ENCODE results near the gene MCUB. TPM values are rescaled to one million over a fixed set of nuclear protein-coding genes. Genes with fewer than 3 reads are reported as not detected.

Gene MCUB
- total RNA-seq, 1 experiment from 2014 or later, result 14.8 TPM

DNA sequence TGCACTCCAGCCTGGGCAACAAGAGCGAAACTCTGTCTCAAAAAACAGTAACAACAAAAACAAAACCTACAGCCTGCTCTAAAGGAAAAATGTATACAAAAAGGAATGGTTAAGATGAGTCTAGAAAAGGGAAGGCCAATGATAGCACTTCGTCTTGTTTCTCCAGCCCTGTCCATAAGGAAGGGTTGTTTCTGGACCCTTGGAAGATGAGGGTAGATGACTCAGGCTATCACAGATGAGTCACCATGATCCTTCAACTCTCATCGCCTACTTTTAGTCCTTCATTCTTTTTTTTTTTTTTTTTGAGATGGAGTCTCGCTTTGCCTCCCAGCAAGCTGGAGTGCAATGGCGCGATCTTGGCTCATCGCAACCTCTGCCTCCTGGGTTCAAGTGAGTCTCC lies 161.0 kb downstream of the MCUB start:
- Histone ChIP-seq H3K14ac (ENCODE audit: insufficient read depth, low read length) (no peak overlapping the region), H4K20me1 (ENCODE audit: control insufficient read depth, insufficient read depth, insufficient read length) (no peaks in the 10 kb centered on the region), H4K8ac (replicated peaks; ENCODE audit: insufficient read length, low read depth, low read length) (no peak overlapping the region), H2BK12ac (ENCODE audit: insufficient read length, low read depth, low read length) (no peak overlapping the region), H2BK15ac (ENCODE audit: low read depth, low read length) (no peak overlapping the region), H3K9me3 (ENCODE audit: control insufficient read depth, low read depth, low read length) (no peaks in the 10 kb centered on the region), H3K4me2 (ENCODE audit: insufficient read depth, insufficient read length, low read length) (no peak overlapping the region), H3K56ac (ENCODE audit: insufficient read length, low read depth, low read length) (no peak overlapping the region), H3K79me2 (ENCODE audit: insufficient read depth, low read length) (peaks cover 12% of the 10 kb centered on the region; the same call in 1 of the 2 replicates), H4K91ac (ENCODE audit: insufficient read length, low read depth, low read length) (no peak overlapping the region), H3K23ac (ENCODE audit: insufficient read length, low read depth, low read length) (no peak overlapping the region), H3K27ac (ENCODE audit: insufficient read length, low read depth, low read length) (no peak overlapping the region), H3K23me2 (ENCODE audit: insufficient read length, low read depth, low read length, poor library complexity, severe bottlenecking) (no peaks in the 10 kb centered on the region), H3K27me3 (ENCODE audit: insufficient read depth, low read length) (no peaks in the 10 kb centered on the region), H2AFZ (ENCODE audit: low read length) (no peak overlapping the region), H3K4ac (ENCODE audit: low read depth, low read length) (no peak overlapping the region), H4K5ac (ENCODE audit: insufficient read length, low read depth, low read length) (no peak overlapping the region), H3K9ac (ENCODE audit: extremely low read depth, insufficient read length, low read length) (no peak overlapping the region), H2BK120ac (ENCODE audit: low read depth, low read length, poor library complexity, severe bottlenecking) (no peak overlapping the region), H3K79me1 (ENCODE audit: insufficient read depth, low read depth, low read length, poor library complexity, severe bottlenecking) (peaks cover 2% of the 10 kb centered on the region), H3K18ac (ENCODE audit: insufficient read length, low read depth, low read length) (no peak overlapping the region), H3K4me1 (ENCODE audit: insufficient read depth, low read length) (no peaks in the 10 kb centered on the region), H3T11ph (ENCODE audit: low read length) (no peak overlapping the region), H2BK20ac (ENCODE audit: low read depth, low read length, poor library complexity, severe bottlenecking) (no peak overlapping the region), H2AK5ac (ENCODE audit: insufficient read length, low read length) (no peak overlapping the region), H2BK5ac (ENCODE audit: insufficient read length, low read length) (no peak overlapping the region)
- Mint-ChIP-seq H3K4me1 (no peaks in the 10 kb centered on the region), H3K9me3 (no peaks in the 10 kb centered on the region), H3K4me3 (no peak overlapping the region), H3K27ac (no peak overlapping the region), H3K27me3 (ENCODE audit: low read depth) (no peaks in the 10 kb centered on the region), H3K36me3 (ENCODE audit: insufficient read depth in 1 of 3, low read depth in 3 of 3) (peaks cover 15 to 35% (median 34%) of the 10 kb centered on the region in 3 experiments; a peak in 6 of 7 replicates)
- TF ChIP-seq, protein P1, sequence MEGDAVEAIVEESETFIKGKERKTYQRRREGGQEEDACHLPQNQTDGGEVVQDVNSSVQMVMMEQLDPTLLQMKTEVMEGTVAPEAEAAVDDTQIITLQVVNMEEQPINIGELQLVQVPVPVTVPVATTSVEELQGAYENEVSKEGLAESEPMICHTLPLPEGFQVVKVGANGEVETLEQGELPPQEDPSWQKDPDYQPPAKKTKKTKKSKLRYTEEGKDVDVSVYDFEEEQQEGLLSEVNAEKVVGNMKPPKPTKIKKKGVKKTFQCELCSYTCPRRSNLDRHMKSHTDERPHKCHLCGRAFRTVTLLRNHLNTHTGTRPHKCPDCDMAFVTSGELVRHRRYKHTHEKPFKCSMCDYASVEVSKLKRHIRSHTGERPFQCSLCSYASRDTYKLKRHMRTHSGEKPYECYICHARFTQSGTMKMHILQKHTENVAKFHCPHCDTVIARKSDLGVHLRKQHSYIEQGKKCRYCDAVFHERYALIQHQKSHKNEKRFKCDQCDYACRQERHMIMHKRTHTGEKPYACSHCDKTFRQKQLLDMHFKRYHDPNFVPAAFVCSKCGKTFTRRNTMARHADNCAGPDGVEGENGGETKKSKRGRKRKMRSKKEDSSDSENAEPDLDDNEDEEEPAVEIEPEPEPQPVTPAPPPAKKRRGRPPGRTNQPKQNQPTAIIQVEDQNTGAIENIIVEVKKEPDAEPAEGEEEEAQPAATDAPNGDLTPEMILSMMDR (conservative IDR thresholded peaks at IDR 0.05), result no peak
- WGBS (ENCODE audit: extremely low coverage, insufficient read length, low lambda C conversion rate), result no CpG with 5 or more reads among the region's 7 CpGs
- no peak for DNase-seq

Data from H9 (cell line).